Neural cell (in vitro differentiated cells): Measurements from ENCODE around the gene MRTFB. TPM values are rescaled to one million over a fixed set of nuclear protein-coding genes. Genes with fewer than 3 reads are reported as not detected.

Experiments used
- H2AFZ ChIP-seq: fragments of 200-600, 300-800 bp; sonication (generic), shearing (Covaris generic); 2 replicates; pipeline ENCODE4 v1.6.0; 2014; ENCODE audit warnings: low read depth, mild to moderate bottlenecking, antibody characterized with exemption, low read length, moderate library complexity
- H3F3A ChIP-seq: fragments of 200-600 bp; shearing (Covaris generic); 2 replicates; pipeline ENCODE4 v1.6.1; 2016; ENCODE audit warnings: mild to moderate bottlenecking, moderate library complexity, mixed read lengths, antibody characterized with exemption, low read length; ENCODE audit not compliant: insufficient read depth, poor library complexity, severe bottlenecking
- H3K27ac ChIP-seq: fragments of 200-600, 300-800 bp; sonication (generic), shearing (Covaris generic); 2 replicates; pipeline ENCODE4 v1.5.1; 2014; ENCODE audit warnings: mild to moderate bottlenecking, low read length, moderate library complexity
- H3K27me3 ChIP-seq: fragments of 300-800, 200-600 bp; sonication (generic), shearing (Covaris generic); 2 replicates; pipeline ENCODE4 v1.6.0; 2014; ENCODE audit warnings: mild to moderate bottlenecking, low read depth, low read length, moderate library complexity; ENCODE audit not compliant: insufficient read depth
- H3K36me3 ChIP-seq: fragments of 300-800, 200-600 bp; sonication (generic), shearing (Covaris generic); 2 replicates; pipeline ENCODE4 v1.5.1; 2014; ENCODE audit warnings: mild to moderate bottlenecking, antibody characterized with exemption, low read length, moderate library complexity; ENCODE audit not compliant: insufficient read depth
- H3K4me2 ChIP-seq: fragments of 300-800, 200-600 bp; sonication (generic), shearing (Covaris generic); 2 replicates; pipeline ENCODE4 v1.6.0; 2014; ENCODE audit warnings: mild to moderate bottlenecking, low read length
- H3K4me3 ChIP-seq: fragments of 300-800, 200-600 bp; sonication (generic), shearing (Covaris generic); 2 replicates; pipeline ENCODE4 v1.5.1; 2014; ENCODE audit warnings: mild to moderate bottlenecking, low read length, moderate library complexity
- H3K79me2 ChIP-seq: fragments of 200-600 bp; shearing (Covaris generic); replicated peaks from 2 replicates; pipeline ENCODE4 v1.6.0; 2014; ENCODE audit warnings: mild to moderate bottlenecking, low read length, moderate library complexity; ENCODE audit not compliant: insufficient read depth
- H3K9ac ChIP-seq: fragments of 300-800, 200-600 bp; sonication (generic), shearing (Covaris generic); 2 replicates; pipeline ENCODE4 v1.6.1; 2016; ENCODE audit warnings: mild to moderate bottlenecking, low read length, mixed read lengths
- H3K9me2 ChIP-seq: fragments of 200-600 bp; shearing (Covaris generic); 2 replicates; pipeline ENCODE4 v1.6.1; 2016; ENCODE audit warnings: mild to moderate bottlenecking, low read length, mixed read lengths; ENCODE audit not compliant: insufficient read depth
- H3K9me3 ChIP-seq: fragments of 200-600, 300-800 bp; sonication (generic), shearing (Covaris generic); 2 replicates; pipeline ENCODE4 v1.6.1; 2016; ENCODE audit warnings: mild to moderate bottlenecking, mixed run types, low read length, moderate library complexity, mixed read lengths
- H4K20me1 ChIP-seq: fragments of 200-600 bp; shearing (Covaris generic); 2 replicates; pipeline ENCODE4 v1.6.1; 2016; ENCODE audit warnings: mild to moderate bottlenecking, mixed run types; ENCODE audit not compliant: insufficient read depth
- EP300 ChIP-seq: fragments of 450-650 bp; conservative IDR thresholded peaks from 2 replicates; pipeline ENCODE4 v1.6.1; 2014; ENCODE audit warnings: antibody characterized with exemption, mild to moderate bottlenecking, moderate library complexity; ENCODE audit not compliant: poor library complexity, severe bottlenecking
- EZH2 ChIP-seq: fragments of 200-600, 300-800 bp; shearing (Covaris generic), sonication (generic); IDR thresholded peaks from 2 replicates; pipeline ENCODE4 v1.6.1; 2014; ENCODE audit warnings: antibody characterized with exemption, low read length, borderline replicate concordance, mild to moderate bottlenecking; ENCODE audit not compliant: insufficient read depth, poor library complexity, severe bottlenecking
- MXI1 ChIP-seq: fragments of 450-650 bp; conservative IDR thresholded peaks from 2 replicates; pipeline ENCODE4 v1.6.1; 2014; ENCODE audit warnings: antibody characterized with exemption, mild to moderate bottlenecking; ENCODE audit not compliant: poor library complexity, severe bottlenecking
- POLR2AphosphoS5 ChIP-seq: IDR thresholded peaks from 2 replicates; pipeline ENCODE4 v1.6.1; 2012
- RAD21 ChIP-seq: fragments of 450-650 bp; conservative IDR thresholded peaks from 2 replicates; pipeline ENCODE4 v1.6.1; 2014; ENCODE audit warnings: antibody characterized with exemption, mild to moderate bottlenecking, moderate library complexity
- REST ChIP-seq: IDR thresholded peaks from 2 replicates; pipeline ENCODE4 v1.6.1; 2012; ENCODE audit warnings: borderline replicate concordance
- SMC3 ChIP-seq: fragments of 450-650 bp; conservative IDR thresholded peaks from 2 replicates; pipeline ENCODE4 v1.6.1; 2014; ENCODE audit warnings: antibody characterized with exemption, mild to moderate bottlenecking, moderate library complexity; ENCODE audit not compliant: poor library complexity
- TAF1 ChIP-seq: IDR thresholded peaks from 2 replicates; pipeline ENCODE4 v1.6.1; 2012; ENCODE audit warnings: low read depth
- polyA plus RNA-seq: library from polyadenylated mRNA; depleted of rRNA; stranded (reverse); fragments of >200 nt; gene quantifications from 2 replicates; pipeline ENCODE4 v1.2.3, GENCODE V29; 2014
- TF ChIP-seq, protein P1 (sequence below): fragments of 450-650 bp; IDR thresholded peaks from 2 replicates; pipeline ENCODE4 v1.5.1; 2014; ENCODE audit warnings: antibody characterized with exemption, mild to moderate bottlenecking, moderate library complexity; ENCODE audit not compliant: poor library complexity, severe bottlenecking

The MRTFB gene
- polyA plus RNA-seq, 1 donor from 2014 or later: 18.6 TPM

DNA sequence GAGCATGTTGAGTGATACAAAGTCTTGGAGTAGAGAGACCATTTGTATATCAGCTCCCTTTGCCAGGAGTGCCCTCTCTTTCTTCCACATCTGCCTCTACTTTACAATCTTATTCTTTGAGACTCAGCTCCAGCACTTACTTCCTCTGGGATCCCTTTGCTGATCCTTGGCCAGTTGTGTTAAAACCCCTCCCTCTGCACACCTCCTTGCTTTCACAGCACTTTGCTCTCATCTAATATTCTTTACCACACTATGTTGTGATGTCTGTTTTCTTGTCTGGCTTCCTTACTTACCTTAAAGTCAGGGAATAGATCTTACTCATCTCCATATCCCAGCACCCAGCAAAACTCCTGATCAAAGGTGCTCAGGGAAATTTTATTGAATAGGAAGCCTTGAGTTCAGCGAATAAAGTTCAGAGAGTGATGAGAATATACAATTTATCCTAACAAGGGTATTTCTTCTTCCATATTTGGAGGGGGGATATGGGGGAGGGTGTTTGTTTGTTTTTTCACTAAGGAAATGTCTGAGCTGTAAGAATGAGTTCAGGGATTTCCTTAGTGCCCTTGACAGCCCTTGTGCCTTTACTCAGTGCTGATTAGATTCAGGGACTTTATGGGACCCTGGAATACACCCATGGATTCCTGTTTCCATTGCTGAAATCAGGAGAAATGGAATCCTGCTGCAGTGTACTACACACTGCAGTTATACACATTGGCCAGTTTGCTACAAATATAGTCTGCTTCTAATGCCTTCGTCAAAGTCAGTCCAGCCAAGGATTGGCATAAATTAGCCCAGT lies 32.0 kb downstream of the MRTFB start:
- peak overlapping the region; percentile 29 for H3K4me3 ChIP-seq
- no peaks in the 10 kb centered on the region for H3K9me2 ChIP-seq
- H3K79me2 ChIP-seq: peaks cover 24% of the 10 kb centered on the region
- H3K36me3 ChIP-seq: no peaks in the 10 kb centered on the region
- TF ChIP-seq EZH2: no peak
- TF ChIP-seq SMC3: no peak
- TF ChIP-seq RAD21: no peak
- no peak for TF ChIP-seq MXI1
- no peak for TF ChIP-seq TAF1
- TF ChIP-seq EP300: no peak
- TF ChIP-seq REST: no peak
- TF ChIP-seq POLR2AphosphoS5: no peak
- TF ChIP-seq, protein P1, sequence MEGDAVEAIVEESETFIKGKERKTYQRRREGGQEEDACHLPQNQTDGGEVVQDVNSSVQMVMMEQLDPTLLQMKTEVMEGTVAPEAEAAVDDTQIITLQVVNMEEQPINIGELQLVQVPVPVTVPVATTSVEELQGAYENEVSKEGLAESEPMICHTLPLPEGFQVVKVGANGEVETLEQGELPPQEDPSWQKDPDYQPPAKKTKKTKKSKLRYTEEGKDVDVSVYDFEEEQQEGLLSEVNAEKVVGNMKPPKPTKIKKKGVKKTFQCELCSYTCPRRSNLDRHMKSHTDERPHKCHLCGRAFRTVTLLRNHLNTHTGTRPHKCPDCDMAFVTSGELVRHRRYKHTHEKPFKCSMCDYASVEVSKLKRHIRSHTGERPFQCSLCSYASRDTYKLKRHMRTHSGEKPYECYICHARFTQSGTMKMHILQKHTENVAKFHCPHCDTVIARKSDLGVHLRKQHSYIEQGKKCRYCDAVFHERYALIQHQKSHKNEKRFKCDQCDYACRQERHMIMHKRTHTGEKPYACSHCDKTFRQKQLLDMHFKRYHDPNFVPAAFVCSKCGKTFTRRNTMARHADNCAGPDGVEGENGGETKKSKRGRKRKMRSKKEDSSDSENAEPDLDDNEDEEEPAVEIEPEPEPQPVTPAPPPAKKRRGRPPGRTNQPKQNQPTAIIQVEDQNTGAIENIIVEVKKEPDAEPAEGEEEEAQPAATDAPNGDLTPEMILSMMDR: no peak
- H3K27me3 ChIP-seq: no peaks in the 10 kb centered on the region
- H3K4me2 ChIP-seq: peak overlapping the region; percentile 26
- peak overlapping the region; percentile 46 for H3K27ac ChIP-seq
- no peaks in the 10 kb centered on the region for H3K9me3 ChIP-seq
- H3F3A ChIP-seq: no peaks in the 10 kb centered on the region
- no peak overlapping the region for H3K9ac ChIP-seq
- no peak overlapping the region for H2AFZ ChIP-seq
- H4K20me1 ChIP-seq: no peaks in the 10 kb centered on the region

DNA sequence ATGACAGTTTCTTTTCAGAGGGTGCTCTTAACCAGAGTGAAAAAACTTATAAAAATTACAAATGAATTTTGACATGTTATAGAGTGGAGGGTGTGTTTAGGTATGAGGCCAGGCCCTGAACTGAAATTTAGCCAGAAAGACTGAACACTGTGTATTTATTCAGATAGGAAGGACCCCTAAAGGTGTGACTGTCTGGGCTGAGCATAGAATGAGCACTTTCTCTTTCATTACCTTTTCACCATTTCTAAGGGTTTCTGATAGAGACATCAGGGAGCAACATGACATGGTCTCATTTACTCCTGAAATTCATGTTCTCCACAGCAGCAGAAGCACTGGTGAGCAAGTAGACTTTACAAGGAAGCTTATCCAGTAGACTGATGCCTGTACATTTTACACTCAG lies 32.9 kb downstream of the MRTFB start:
- Histone ChIP-seq H3K36me3 (no peaks in the 10 kb centered on the region), H3K9me3 (no peaks in the 10 kb centered on the region), H4K20me1 (no peaks in the 10 kb centered on the region), H3K4me2 (peak overlapping the region; percentile 13), H3K9me2 (no peaks in the 10 kb centered on the region), H2AFZ (no peak overlapping the region), H3K4me3 (peak overlapping the region; percentile 29), H3K79me2 (peaks cover 15% of the 10 kb centered on the region), H3K27me3 (no peaks in the 10 kb centered on the region), H3F3A (no peaks in the 10 kb centered on the region), H3K9ac (no peak overlapping the region), H3K27ac (peak overlapping the region; percentile 46)
- TF ChIP-seq POLR2AphosphoS5: no peak
- no peak for TF ChIP-seq REST
- TF ChIP-seq EZH2: no peak
- no peak for TF ChIP-seq SMC3
